OCI-M1 (cell line): Measurements from ENCODE around the gene CCDC6.
"Not testable (repeated sequence)": the region's sequence is repeated elsewhere in the genome, so short reads cannot be mapped to it uniquely, and the experiment has no call there.

ENCODE experiments used
- DNase-seq: peaks from one replicate; lab custom pipeline; 2025; lab: John Stamatoyannopoulos, UW

The CCDC6 gene

GRCh38 chr10:59812519-59813122 lies 93.7 kb downstream of the CCDC6 start:
- no peak for DNase-seq

- no peak for DNase-seq
These were observed 96.7 kb downstream of the CCDC6 start for GRCh38 chr10:59809644-59809974.

GRCh38 chr10:59808896-59809643 lies 97.3 kb downstream of the CCDC6 start:
- DNase-seq = peak; percentile 92

- DNase-seq = peak; percentile 25
These were observed 98.4 kb downstream of the CCDC6 start for GRCh38 chr10:59807629-59808620.

- DNase-seq = peak; percentile 45
These were observed 101.3 kb downstream of the CCDC6 start for GRCh38 chr10:59805014-59805413.

GRCh38 chr10:59804220-59804619 lies 102.1 kb downstream of the CCDC6 start:
- DNase-seq = no peak

GRCh38 chr10:59803714-59804113 lies 102.6 kb downstream of the CCDC6 start:
- peak; percentile 81 for DNase-seq

GRCh38 chr10:59801171-59801570 lies 105.2 kb downstream of the CCDC6 start:
- no peak for DNase-seq

- DNase-seq = no peak
These were observed 106.9 kb downstream of the CCDC6 start for GRCh38 chr10:59799421-59799820.

GRCh38 chr10:59793919-59794318 lies 112.4 kb downstream of the CCDC6 start:
- no peak for DNase-seq

- no peak for DNase-seq
These were observed 113.5 kb downstream of the CCDC6 start for GRCh38 chr10:59792812-59793211.

GRCh38 chr10:59791601-59792000 lies 114.8 kb downstream of the CCDC6 start:
- DNase-seq = no peak

- not testable (repeated sequence) for DNase-seq
These were observed 116.3 kb downstream of the CCDC6 start for GRCh38 chr10:59790080-59790479.

GRCh38 chr10:59788914-59789313 lies 117.4 kb downstream of the CCDC6 start:
- not testable (repeated sequence) for DNase-seq

GRCh38 chr10:59787032-59787431 lies 119.3 kb downstream of the CCDC6 start:
- DNase-seq = not testable (repeated sequence)

GRCh38 chr10:59785476-59785875 lies 120.9 kb downstream of the CCDC6 start:
- DNase-seq = not testable (repeated sequence)

- DNase-seq = no peak
These were observed 124.8 kb downstream of the CCDC6 start for GRCh38 chr10:59781511-59781910.

GRCh38 chr10:59779756-59780533 lies 126.4 kb downstream of the CCDC6 start:
- DNase-seq = no peak

- no peak for DNase-seq
These were observed 131.9 kb downstream of the CCDC6 start for GRCh38 chr10:59774451-59774850.

- DNase-seq = no peak
These were observed 133.3 kb downstream of the CCDC6 start for GRCh38 chr10:59773088-59773487.

GRCh38 chr10:59771162-59771807 lies 135.1 kb downstream of the CCDC6 start:
- DNase-seq = no peak
